Dermis lymphatic vessel endothelial cell (primary cell): ENCODE measurements around the gene KRT1. TPM values are rescaled to one million over a fixed set of nuclear protein-coding genes. Genes with fewer than 3 reads are reported as not detected.

Experiments used
- total RNA-seq: library from RNA; depleted of rRNA; stranded (reverse); fragments of >200 nt; gene quantifications from 2 replicates; pipeline ENCODE4 v1.2.1, GENCODE V29; 2014

Gene KRT1
- not detected in 2 replicates for total RNA-seq

DNA sequence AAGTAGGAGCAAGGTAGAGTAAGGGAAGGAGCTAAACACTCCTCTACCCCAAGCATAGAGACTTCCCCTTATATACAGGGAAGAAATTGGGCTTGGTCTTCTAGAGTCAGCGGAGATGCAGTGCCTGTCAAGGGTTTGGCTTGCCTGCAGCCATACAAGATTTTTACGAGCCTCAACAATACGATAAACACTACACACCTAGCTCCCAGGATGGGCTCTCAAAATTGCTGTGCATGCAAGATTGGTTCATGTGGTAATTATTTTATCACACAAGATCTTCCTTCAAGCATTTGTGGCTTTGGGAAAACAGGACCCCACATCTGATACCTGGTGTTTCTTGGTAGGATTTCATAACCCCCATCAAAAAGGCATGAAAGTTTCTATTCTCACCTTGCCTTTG lies at the start of gene KRT1:
KRT1 (minus strand) TSS at position 45 of the 400 bp plus-strand sequence. CDS start 59 bp downstream, outside the sequence.

DNA sequence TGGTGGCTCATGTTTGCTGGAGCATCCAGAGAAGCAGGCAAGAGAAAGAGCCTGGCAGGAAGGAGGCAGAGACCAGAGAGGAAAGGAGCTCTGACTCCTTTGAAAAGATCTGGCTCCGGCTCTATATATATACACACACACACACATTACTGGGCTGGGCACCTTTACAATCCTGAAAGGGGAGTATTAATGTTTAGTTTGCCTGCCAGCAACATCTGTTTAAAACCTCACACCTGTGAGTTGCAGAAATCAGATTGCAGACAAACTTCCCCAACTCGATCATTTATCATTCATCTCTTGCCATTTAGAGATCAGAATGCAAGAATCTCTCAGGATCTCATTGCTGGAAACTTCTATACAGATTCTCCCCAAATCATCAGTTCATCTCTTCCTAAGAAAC lies 23.2 kb upstream of the KRT1 start, which contains the start of gene KRT77:
KRT77 (minus strand) TSS at position 101 of the 400 bp plus-strand sequence; CDS start at position 11, 90 bp downstream.

DNA sequence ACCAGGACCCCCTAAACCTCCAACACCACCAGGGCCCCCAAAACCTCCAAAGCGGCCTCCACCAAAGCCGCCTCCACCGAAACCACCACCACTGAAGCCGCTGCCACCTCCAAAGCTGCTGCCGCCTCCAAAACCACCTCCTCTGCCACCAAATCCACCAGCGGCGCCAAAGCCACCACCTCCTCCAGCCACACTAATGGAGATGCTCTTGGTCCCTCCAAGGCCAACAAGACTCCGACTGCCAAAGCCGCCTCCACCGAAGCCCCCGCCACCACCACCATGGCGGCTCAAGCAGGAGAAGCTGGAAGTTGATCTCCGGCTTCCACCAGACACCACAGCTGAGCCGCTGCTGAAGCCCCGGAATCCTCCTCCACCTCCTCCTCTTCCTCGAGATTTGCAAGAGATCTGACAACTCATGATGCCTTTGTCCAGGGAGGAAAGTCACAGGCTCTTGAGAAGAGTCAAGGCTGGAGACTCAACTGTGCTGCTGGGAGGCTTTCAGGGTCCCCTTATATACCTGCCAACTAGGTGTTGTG lies 28.4 kb downstream of the KRT1 start, which contains the start of gene KRT2:
KRT2 (minus strand) TSS at position 486 of the 536 bp plus-strand sequence; CDS start at position 417, 69 bp downstream.

Other genes starting within 250 kb of the KRT1 start
- not detected in 2 replicates for gene KRT75, start 246.0 kb downstream of the KRT1 start, total RNA-seq
- gene KRT6B, start 228.3 kb downstream of the KRT1 start, total RNA-seq = not detected in 2 replicates
- gene KRT6C, start 206.6 kb downstream of the KRT1 start, total RNA-seq = under 0.01 TPM in 1 of 2 replicates, not detected in the other
- gene KRT6A, start 187.2 kb downstream of the KRT1 start, total RNA-seq = 0.11 TPM in 1 of 2 replicates, not detected in the other
- 0.11 TPM in 1 of 2 replicates, not detected in the other for gene KRT5, start 160.0 kb downstream of the KRT1 start, total RNA-seq
- not detected in 2 replicates for gene KRT71, start 127.3 kb downstream of the KRT1 start, total RNA-seq
- gene KRT74, start 106.6 kb downstream of the KRT1 start, total RNA-seq = not detected in 2 replicates
- not detected in 2 replicates for gene KRT72, start 78.9 kb downstream of the KRT1 start, total RNA-seq
- gene KRT73, start 61.8 kb downstream of the KRT1 start, total RNA-seq = not detected in 2 replicates
- not detected in 2 replicates for gene KRT2, start 28.2 kb downstream of the KRT1 start, total RNA-seq
- not detected in 2 replicates for gene KRT77, start 23.1 kb upstream of the KRT1 start, total RNA-seq
- not detected in 2 replicates for gene KRT76, start 96.9 kb upstream of the KRT1 start, total RNA-seq
- gene KRT3, start 115.7 kb upstream of the KRT1 start, total RNA-seq = not detected in 2 replicates
- not detected in 2 replicates for gene KRT4, start 133.7 kb upstream of the KRT1 start, total RNA-seq
- gene KRT79, start 153.9 kb upstream of the KRT1 start, total RNA-seq = not detected in 2 replicates
- gene KRT78, start 168.6 kb upstream of the KRT1 start, total RNA-seq = not detected in 2 replicates
- gene KRT8, start 224.7 kb upstream of the KRT1 start, total RNA-seq = 9.4 and 13.1 TPM in 2 replicates